ENCODE data around the gene FOXE3. TPM values are rescaled to one million over a fixed set of nuclear protein-coding genes. Genes with fewer than 3 reads are reported as not detected.

Gene FOXE3
- total RNA-seq, 1 experiment from 2014 or later, result 0.15 TPM

- Histone ChIP-seq H3K23me2 (ENCODE audit: insufficient read length, low read depth, low read length, poor library complexity, severe bottlenecking) (peaks cover 11% of the 10 kb centered on the region), H3K14ac (ENCODE audit: insufficient read depth, low read length) (no peak overlapping the region), H3K79me1 (ENCODE audit: insufficient read depth, low read depth, low read length, poor library complexity, severe bottlenecking) (no peaks in the 10 kb centered on the region), H4K20me1 (ENCODE audit: control insufficient read depth, insufficient read depth, insufficient read length) (no peaks in the 10 kb centered on the region), H3K4me2 (ENCODE audit: insufficient read depth, insufficient read length, low read length) (peak overlapping the region; percentile 71), H2BK20ac (ENCODE audit: low read depth, low read length, poor library complexity, severe bottlenecking) (no peak overlapping the region), H4K91ac (ENCODE audit: insufficient read length, low read depth, low read length) (no peak overlapping the region), H3T11ph (ENCODE audit: low read length) (no peak overlapping the region), H3K79me2 (ENCODE audit: insufficient read depth, low read length) (no peaks in the 10 kb centered on the region), H3K18ac (ENCODE audit: insufficient read length, low read depth, low read length) (no peak overlapping the region), H3K27ac (ENCODE audit: insufficient read length, low read depth, low read length) (no peak overlapping the region), H2BK12ac (ENCODE audit: insufficient read length, low read depth, low read length) (no peak overlapping the region), H3K4me1 (ENCODE audit: insufficient read depth, low read length) (peaks cover 6% of the 10 kb centered on the region; the same call in 1 of the 2 replicates), H2AFZ (ENCODE audit: low read length) (no peak overlapping the region), H2BK15ac (ENCODE audit: low read depth, low read length) (no peak overlapping the region), H3K27me3 (ENCODE audit: insufficient read depth, low read length) (peaks cover 93% of the 10 kb centered on the region), H3K4ac (ENCODE audit: low read depth, low read length) (no peak overlapping the region), H3K9me3 (ENCODE audit: control insufficient read depth, low read depth, low read length) (no peaks in the 10 kb centered on the region), H3K9ac (ENCODE audit: extremely low read depth, insufficient read length, low read length) (no peak overlapping the region), H3K23ac (ENCODE audit: insufficient read length, low read depth, low read length) (no peak overlapping the region), H4K5ac (ENCODE audit: insufficient read length, low read depth, low read length) (no peak overlapping the region), H2AK5ac (ENCODE audit: insufficient read length, low read length) (no peak overlapping the region), H2BK5ac (ENCODE audit: insufficient read length, low read length) (no peak overlapping the region), H2BK120ac (ENCODE audit: low read depth, low read length, poor library complexity, severe bottlenecking) (no peak overlapping the region), H3K56ac (ENCODE audit: insufficient read length, low read depth, low read length) (no peak overlapping the region), H4K8ac (replicated peaks; ENCODE audit: insufficient read length, low read depth, low read length) (no peak overlapping the region)
- Mint-ChIP-seq H3K4me3 (peak overlapping the region in 1 of 2 experiments; percentile 72; a peak in 3 of 5 replicates), H3K9me3 (peaks cover 0 to 10% of the 10 kb centered on the region in 2 experiments; a peak in 2 of 5 replicates), H3K27me3 (ENCODE audit: low read depth) (peaks cover 7% of the 10 kb centered on the region), H3K4me1 (peaks cover 23 to 35% of the 10 kb centered on the region in 2 experiments), H3K27ac (no peak overlapping the region), H3K36me3 (ENCODE audit: insufficient read depth in 1 of 3, low read depth in 3 of 3) (no peaks in the 10 kb centered on the region; a peak in 1 of 7 replicates)
- no peak for DNase-seq
- TF ChIP-seq, protein P1, sequence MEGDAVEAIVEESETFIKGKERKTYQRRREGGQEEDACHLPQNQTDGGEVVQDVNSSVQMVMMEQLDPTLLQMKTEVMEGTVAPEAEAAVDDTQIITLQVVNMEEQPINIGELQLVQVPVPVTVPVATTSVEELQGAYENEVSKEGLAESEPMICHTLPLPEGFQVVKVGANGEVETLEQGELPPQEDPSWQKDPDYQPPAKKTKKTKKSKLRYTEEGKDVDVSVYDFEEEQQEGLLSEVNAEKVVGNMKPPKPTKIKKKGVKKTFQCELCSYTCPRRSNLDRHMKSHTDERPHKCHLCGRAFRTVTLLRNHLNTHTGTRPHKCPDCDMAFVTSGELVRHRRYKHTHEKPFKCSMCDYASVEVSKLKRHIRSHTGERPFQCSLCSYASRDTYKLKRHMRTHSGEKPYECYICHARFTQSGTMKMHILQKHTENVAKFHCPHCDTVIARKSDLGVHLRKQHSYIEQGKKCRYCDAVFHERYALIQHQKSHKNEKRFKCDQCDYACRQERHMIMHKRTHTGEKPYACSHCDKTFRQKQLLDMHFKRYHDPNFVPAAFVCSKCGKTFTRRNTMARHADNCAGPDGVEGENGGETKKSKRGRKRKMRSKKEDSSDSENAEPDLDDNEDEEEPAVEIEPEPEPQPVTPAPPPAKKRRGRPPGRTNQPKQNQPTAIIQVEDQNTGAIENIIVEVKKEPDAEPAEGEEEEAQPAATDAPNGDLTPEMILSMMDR (conservative IDR thresholded peaks at IDR 0.05), result no peak
- no CpG with 5 or more reads among the region's 9 CpGs for WGBS (ENCODE audit: extremely low coverage, insufficient read length, low lambda C conversion rate)
Observed at GRCh38 chr1:47442842-47443529, 26.9 kb downstream of the FOXE3 start.
